HG03095 (cell line): ENCODE measurements around the gene ADCY5.

Source experiments
- ATAC-seq: cut with Tn5 transposase; IDR thresholded peaks from one replicate; pipeline ENCODE4 v1.9.1; 2021; ENCODE audit warnings: moderate library complexity; ENCODE audit not compliant: unreplicated experiment

Gene ADCY5

GRCh38 chr3:123388811-123389627 is 59.9 kb downstream of the ADCY5 start:
- ATAC-seq = no peak

GRCh38 chr3:123388042-123388441 is 60.8 kb downstream of the ADCY5 start:
- no peak for ATAC-seq

DNA sequence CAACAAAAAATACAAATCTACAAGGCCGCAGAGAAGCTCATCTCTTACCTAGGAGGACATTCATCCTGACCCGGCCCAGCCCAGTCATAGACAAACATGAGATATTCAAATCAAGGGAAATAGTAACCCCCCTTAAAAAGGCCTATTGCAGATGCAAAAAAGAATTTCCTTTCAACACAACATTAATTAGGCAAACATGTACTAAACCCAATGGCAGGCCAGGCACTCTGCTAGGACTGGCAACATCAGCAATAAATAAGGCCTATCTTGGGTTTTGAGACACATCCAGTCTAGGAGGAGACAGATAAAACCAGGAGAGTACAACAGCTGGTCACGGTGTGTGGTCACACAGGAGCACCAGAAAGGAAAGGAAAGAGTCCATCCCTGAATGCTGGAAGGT is 61.4 kb downstream of the ADCY5 start:
- ATAC-seq = no peak

- no peak for ATAC-seq
Measured at GRCh38 chr3:123386477-123387040, 62.3 kb downstream of the ADCY5 start.

- ATAC-seq = no peak
Measured at GRCh38 chr3:123385981-123386380, 62.9 kb downstream of the ADCY5 start.

- ATAC-seq = no peak
Measured at GRCh38 chr3:123385499-123385898, 63.4 kb downstream of the ADCY5 start.

GRCh38 chr3:123385001-123385401 is 63.9 kb downstream of the ADCY5 start:
- ATAC-seq = no peak

- ATAC-seq = no peak
Measured at GRCh38 chr3:123384256-123384655, 64.6 kb downstream of the ADCY5 start.

DNA sequence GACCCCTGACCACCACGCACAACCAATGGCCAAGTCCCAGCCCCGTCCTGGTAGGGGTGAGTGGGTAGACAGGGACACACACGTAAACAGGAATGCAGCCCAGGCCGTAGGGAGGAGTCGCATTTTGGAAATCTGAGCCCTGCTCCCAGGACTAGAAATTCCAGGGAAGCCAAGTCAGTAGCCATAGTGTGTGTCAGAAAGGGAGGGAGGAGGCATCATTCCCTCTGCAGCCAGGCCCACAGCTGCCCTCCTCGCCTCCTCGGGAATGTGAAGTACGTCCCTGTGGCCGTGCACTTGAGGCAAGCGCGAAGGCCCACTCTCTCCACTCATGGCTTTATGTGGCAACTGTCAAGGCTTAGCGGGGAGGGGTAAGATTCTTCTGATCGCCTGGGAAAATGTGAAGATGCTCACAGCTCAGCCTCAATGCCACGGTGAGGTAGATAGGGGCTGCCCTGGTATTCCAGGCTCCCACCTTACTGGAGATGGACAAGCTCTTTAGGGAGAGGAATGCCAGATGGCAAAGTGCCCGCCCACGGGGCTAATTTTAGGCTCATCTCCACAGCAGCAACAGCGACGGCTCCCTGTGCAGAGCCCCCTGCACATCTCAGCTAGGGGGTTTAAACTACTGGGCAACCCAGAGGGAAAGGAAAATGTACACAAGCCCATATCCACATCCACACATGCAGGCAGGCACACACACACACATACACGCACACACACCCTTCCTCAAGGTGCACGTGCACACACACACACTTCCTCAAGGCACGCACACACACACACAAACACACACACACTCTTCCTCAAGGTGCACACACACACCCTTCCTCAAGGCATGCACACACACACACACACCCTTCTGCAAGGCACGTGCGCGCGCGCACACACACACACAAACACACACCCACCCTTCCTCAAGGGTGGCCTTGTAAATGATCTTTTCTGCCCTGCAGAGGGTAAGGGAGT is 65.5 kb downstream of the ADCY5 start:
- no peak for ATAC-seq

GRCh38 chr3:123380261-123380660 is 68.6 kb downstream of the ADCY5 start:
- ATAC-seq = no peak

GRCh38 chr3:123379041-123379830 is 69.7 kb downstream of the ADCY5 start:
- no peak for ATAC-seq

DNA sequence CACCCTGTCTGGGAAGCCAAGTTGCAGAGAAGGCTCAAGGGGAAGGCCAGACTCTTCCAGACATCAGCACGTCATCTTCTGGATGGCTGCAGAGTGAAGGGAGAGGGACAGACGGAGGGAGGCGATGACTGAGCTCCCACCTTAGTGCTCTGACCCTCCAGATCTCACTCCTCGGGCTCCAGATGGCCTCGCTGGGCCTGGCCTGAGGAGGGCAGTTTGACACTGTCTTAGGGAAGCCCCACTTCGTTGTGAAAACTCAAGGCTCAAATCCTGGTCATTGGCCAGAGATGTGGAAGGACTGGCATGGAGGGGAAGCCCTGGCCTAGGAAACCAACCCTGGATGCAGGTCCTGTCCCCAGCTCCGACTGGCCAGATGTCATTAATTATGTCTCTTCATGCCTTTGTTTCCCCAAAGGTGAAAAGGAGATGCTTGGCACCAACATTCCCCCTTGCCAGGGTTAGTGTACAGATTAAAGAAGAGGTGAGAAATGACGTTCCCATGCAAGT is 70.4 kb downstream of the ADCY5 start:
- ATAC-seq = no peak

DNA sequence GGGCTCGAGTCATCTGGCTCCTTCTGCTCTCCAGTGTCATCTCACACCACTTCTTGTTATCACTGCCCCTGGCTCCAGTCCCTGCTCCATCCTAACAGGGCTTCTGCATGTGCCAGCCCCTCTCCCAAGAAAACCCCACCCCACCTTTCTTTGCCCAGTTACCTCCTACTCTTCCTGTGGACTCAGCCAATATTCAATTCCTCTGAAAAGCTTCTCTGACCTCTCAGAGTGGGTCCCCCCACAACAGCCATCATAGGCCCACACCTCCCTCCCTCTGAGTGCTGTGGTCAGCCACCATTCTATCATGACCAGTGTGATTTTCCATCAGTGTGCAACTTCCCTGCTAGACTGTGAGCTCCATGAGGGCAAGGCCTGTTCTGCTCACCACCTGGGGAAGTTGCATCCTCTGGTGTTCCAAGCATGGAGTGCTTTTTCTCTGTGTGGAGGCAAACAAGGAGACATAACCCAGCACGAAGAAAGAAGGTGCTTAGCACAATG is 71.6 kb downstream of the ADCY5 start:
- no peak for ATAC-seq

DNA sequence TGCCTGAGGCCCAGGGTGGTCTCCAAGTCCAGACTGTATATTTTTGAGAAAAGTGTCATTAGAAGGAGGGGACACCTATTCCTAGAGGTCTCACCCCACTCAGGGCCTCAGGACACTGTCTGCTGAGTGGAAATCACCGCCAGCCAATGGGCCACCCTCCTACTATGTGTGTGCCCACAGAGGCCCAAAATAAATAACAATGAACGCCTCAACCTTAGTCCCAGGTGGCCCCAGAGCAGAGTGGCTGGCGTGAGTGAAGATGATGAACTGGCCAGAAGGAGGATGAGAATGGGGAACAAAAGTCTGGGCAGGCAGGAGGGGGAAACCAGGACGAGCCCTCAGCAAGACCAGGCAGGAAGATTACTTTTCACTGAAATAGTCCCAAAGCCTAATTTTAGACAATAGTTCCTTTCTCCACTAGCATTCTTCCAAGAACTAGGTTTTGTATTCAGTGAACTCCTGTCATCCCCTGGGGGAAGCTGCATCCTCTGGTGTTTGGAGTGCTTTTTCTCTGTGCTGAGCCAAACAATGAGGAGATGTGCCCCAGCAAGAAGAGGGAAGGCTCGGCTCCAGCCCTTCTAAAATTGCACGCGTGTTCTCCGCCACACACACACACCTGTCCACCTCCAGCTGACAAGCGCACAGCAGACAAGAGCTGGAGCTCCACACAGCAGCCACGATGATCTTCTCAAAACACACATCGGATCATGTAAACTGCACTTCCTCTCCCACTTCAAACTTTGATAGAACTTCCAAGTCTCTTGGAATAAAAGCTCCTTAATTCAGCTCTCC is 72.2 kb downstream of the ADCY5 start:
- no peak for ATAC-seq

DNA sequence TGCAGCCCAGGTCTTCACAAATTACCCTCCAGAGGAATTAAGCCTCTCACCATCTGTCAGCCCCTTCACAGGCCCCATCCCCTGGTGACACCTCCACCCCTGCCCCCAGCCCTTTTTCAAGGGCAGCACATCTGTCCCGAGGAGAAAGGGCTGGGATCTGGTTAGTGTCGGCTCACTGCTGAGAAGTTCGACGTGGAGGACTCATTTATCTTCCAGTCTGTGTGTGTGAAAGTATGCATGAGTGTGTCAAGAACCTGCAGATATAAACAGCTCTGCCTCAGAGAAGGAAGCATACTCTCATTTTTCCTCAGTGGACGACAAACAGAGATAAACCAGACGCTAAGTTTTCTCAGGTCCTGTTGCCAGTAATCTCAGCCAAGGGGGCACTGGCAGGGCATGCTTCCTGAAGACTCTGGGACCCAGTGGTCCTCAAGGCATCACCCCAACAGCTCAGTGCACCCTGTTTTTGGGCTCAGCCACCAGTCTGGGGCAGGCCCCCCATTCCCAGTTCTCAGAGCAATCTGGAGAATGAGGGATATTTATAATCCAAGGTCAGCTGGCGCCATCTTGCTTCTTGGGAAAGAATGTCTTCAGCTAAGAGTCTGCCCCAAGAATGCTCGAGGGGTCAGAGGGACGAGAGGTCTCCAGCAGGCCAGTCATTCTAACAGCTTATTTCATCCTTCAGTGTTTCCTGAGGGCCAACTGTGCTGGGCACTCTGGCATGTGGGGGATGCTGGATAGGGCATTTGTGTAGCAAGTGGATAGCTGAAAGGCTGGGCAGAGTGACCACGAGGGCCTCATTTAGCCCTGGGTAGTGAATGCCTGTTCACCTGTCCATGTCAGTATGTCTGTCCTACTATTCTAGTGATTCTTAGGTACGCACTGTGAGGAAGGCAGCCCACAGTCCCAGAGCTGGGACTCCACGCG is 73.6 kb downstream of the ADCY5 start:
- no peak for ATAC-seq

DNA sequence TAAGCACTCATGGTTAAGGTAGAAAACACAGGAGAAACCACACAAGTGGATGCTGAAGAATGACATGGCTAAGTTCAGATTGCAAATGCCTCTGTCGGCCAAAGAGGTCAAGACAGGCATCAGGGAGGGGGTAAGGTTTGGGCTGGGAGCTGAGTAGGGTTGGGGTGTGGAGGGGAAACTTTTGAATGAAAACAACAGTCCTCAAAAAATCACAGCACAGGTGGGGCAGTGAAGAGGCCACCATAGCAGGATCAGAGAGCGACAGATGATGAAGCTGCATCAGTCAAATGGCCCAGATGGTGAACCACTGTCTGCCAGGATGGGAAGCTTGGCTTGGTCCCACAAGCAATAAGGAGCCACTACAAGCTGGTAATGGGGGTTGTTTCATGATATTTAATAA is 74.9 kb downstream of the ADCY5 start:
- no peak for ATAC-seq

DNA sequence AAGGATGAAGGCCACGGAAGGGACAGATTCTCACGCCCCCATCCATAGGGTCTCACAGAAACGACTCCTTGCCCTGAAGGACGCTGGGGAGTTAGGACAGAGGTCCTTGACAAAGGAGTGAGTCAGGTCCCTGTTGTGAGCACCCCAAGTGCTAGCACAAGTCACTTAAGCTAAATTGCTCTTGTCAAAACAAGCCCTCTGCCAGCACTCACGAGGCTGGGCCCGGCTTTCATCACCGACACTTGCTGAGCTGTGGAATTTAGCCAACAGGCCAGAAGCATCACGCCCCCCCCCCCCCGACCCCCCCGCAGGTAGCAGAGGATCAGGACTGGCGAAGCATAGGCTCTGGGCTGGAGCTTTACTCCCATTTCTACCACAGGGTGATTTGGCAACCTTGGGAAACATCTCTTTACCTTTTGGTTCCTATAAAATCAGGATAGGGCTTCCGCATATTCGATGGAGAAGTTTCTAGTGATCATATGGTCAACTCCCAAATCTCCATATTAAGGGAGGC is 75.4 kb downstream of the ADCY5 start:
- ATAC-seq = no peak
